ENCODE data around the gene NUDT21.

NUDT21 gene

DNA sequence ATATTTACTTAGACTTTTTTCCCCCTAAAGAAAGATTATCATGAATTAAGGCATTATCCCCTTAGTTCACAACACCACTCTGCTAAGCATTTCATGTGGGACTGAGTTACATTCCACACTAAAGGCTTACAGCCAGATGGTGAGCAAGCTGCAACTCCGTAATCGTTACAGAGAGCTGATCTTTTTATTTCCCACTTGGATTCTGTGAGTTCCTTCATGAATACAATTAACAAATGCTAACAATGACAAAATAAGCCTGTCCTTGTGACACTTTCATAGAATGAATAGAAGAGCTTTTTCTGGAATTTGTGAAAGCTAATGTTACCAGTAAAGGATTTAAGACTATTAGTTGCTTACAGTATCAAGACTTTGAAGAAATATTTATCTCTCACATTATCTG lies 9.0 kb upstream of the NUDT21 start:
- no peak for DNase-seq

DNA sequence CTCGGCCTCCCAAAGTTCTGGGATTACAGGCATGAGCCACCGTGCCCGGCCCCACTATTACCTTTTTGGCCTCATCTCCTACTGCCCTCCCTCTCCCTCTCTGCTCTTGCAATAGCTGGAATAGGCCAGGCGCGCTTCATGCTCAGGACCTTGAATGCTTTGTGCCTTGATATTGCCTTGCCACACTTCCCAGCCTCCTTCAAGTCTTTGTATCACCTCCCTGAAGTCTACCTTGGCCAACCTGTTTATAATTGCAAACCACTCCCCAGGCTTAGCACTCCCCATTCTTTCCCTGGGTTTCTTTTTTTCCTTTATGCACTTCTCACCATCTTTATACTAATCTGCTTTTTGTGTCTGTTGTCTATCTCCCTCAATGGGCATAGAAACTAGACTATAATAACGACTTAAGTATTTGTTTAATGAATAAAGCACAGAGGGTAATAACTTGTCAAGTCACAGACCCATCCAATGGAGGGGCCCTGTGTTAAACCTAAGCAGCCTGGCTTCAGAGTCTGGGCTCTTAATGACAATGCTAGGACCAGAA lies 6.9 kb upstream of the NUDT21 start:
- DNase-seq: no peak

GRCh38 chr16:56451753-56452689 lies 889 bp upstream of the NUDT21 start:
- peak; percentile 69 for DNase-seq

GRCh38 chr16:56450275-56450985 lies 702 bp downstream of the NUDT21 start:
- DNase-seq: no peak

GRCh38 chr16:56448005-56448404 lies 3.1 kb downstream of the NUDT21 start:
- DNase-seq: no peak

- DNase-seq: no peak
These were observed 3.8 kb downstream of the NUDT21 start for GRCh38 chr16:56447286-56447685.

GRCh38 chr16:56438038-56438437 lies 13.1 kb downstream of the NUDT21 start:
- DNase-seq: no peak

- DNase-seq: no peak
These were observed 14.9 kb downstream of the NUDT21 start for GRCh38 chr16:56436258-56436657.

DNA sequence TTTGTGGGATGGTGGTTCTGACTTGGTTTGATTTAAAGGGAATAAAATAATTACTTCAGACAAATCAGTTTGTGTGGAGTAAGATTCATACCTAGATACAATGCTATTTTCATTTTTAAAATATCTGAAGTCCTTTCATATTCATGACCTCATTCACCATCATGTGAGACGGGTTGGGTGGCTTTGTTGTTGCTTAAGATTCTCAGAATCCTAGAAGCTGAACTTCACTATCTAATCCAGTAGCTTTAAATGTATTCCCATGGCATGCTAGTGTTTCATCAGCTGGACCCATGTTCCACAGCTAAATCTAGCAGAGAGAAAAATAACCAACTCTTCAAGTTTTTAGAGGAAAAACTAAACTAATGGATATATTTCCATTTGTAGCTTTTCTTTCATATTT lies 23.0 kb downstream of the NUDT21 start:
- DNase-seq: no peak

GRCh38 chr16:56426585-56426984 lies 24.5 kb downstream of the NUDT21 start:
- no peak for DNase-seq

- DNase-seq: peak; percentile 84
These were observed 25.7 kb downstream of the NUDT21 start, which contains the start of gene AMFR for GRCh38 chr16:56425439-56425832. TSS of gene AMFR (minus strand) at chr16:56425545. CDS start at chr16:56425327, 218 bp downstream.

- peak; percentile 69 for DNase-seq
These were observed 26.2 kb downstream of the NUDT21 start for GRCh38 chr16:56424791-56425438.

- no peak for DNase-seq
These were observed 26.7 kb downstream of the NUDT21 start for GRCh38 chr16:56424404-56424764.

DNA sequence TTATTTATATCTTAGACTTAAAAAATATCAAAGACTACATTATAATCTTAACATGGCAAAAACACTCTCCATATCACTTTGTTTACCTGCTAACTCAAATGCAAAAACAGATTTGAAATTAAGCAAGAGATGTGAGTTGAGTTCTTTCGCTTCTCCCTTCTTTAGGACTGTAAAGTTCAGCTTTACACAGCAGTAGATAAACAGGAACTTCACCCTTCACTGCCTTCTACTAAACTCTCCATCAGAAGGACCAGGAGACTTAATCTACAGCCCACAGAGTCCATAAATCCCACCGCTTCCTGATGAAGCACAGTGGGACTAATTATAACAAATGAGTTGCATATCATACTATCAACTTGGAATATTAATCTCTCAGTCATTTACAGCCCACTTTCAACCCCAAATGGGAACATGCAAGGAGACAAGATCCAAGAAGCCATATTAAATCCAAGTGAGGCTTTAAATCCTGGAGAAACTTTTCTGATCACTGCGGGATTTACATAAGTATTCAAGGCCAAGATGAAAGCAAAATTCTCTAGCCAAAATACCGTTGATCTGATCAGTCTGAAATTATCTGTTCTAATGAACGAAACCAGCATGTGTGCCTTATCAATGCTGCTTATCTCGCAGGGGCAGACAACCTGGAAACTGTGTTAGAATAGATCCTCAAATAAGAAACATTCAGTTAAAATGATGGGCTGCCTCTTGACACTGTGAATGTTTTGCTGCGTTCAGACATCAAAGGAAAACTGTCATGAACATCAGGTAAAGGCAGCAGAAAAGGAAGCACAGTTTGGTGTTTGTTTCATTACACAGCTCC lies 27.3 kb downstream of the NUDT21 start:
- DNase-seq: no peak

DNA sequence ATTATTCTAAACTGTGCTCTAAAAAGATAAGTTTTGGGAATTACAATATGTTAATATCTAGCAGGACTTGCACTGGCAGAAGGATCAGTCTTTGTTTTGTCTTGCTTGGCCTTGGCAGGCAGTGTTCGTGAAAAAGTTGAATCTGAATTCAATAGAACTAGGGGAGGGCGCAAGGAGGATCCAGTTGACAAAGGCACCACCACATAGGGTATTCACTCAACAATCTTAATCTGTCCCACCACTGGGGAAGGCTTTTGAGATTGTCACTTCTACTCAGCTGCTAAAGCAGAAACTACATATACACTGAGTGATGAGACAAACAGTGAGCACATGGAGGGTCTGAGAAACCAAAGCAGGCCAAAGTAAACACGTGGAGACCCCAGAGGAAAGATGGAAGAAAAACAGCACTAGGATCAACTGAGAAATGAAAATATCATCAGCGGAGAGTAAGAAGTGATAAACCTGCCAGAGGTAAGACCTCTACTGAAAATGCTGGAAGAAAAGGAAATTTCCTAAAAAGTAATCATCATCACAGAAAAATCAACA lies 28.2 kb downstream of the NUDT21 start:
- no peak for DNase-seq

DNA sequence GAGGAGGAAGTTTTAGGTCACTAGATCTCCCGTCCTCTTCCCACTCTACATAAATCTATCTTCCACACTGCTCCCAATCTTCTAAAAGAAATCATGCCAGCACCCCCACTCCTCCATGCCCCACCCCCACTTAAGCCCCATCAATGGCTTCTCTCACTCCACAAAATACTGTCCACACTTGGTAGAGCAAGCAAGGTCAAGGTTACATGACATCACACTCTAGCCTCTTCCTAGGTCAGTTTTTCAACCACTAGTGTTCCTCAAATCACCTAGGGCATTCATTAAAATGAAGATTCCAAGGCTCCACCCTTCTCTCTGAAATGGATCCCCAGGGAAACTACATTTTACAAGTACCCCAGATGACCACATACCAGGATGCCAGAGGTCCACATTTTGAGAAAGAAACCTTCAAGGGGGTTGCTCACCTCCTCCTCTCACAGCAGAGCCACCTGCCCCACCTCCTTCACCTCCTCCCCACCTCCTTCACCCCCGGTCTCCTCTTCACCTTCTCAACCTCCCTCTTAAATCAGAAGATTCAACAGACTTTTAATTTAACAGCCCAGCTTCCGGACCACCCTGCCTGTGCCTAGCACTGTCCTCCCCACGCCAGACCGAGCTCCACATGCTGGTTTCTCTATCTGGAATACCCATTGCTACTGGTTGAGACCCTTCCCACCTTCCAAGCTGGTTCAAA lies 29.0 kb downstream of the NUDT21 start:
- no peak for DNase-seq

DNA sequence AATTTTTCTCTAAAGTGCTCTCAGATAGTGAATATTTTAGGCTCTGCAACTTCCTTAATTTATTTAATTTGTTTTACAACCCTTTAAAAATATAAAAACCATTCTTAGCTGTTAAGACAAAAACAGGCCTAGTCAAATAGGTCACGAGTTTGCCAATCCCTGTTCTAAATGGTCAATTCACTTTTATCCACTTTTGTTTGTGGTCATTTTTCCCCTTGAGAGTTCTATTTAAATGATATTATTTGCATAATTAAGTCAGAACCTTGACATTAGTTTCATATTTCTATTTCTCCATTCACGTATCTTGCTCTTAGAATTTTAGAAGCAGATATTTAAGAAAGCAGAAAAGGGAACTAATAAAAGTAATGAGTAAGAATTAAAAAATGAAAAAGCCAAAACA lies 29.8 kb downstream of the NUDT21 start:
- DNase-seq: no peak

GRCh38 chr16:56420613-56421012 lies 30.5 kb downstream of the NUDT21 start:
- DNase-seq: no peak

DNA sequence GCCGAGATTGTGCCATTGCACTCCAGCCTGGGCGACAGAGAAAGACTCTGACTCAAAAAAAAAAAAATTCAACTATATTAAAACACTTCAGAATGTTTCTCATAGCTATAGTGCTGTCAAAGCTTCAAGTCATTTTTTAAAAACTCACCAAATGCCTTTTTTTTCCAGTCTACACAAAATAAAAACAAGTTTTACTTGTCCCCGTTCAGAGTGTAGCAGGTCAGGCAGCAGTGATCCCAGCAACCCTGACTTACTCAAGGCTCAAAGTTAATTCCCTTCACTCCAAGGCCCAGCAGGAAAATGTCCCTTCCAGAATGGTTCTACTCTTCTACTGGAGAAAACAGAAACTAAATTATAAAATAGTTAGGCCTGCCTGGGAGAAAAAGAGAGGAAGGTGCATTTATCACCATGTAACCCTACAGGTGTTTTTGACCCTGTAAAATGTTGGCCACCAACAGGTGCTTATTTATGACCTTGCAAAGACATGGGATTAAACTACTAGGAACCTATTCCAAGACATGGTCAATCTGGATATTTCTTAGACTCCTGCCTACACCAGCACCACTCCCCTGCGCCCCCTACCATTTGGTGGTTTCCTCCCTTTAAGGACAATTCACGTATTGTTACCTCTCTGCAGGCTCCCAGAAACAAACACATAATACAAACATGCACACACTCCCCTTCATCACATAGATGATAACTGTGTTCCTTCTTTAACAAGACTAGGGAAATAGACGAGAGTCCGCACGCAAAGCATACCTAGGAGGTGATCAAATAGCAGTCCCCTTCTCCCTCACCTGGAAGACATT lies 31.2 kb downstream of the NUDT21 start:
- no peak for DNase-seq

- no peak for DNase-seq
These were observed 34.0 kb downstream of the NUDT21 start for GRCh38 chr16:56417138-56417537.

- DNase-seq: no peak
These were observed 35.3 kb downstream of the NUDT21 start for GRCh38 chr16:56415875-56416274.
